Vagina (tissue), 2 donors: ENCODE results near the gene GP1BA. TPM values are rescaled to one million over a fixed set of nuclear protein-coding genes. Genes with fewer than 3 reads are reported as not detected.
A peak's percentile ranks its signal among the peaks of the same experiment; 100 is the strongest.

ENCODE experiments used
- DNase-seq, 2 donors: peaks; one replicate each; pipeline ENCODE4 v3.0.0-alpha.2; 2017; ENCODE audit errors: extremely low spot score in 2 of 2
- H3K27ac ChIP-seq: fragments of 200-600 bp; sonication (generic); one replicate; pipeline ENCODE4 v1.5.1; 2019
- H3K27me3 ChIP-seq: fragments of 200-600 bp; sonication (generic); one replicate; pipeline ENCODE4 v1.5.1; 2019
- H3K36me3 ChIP-seq, 2 donors: fragments of 200-600 bp; sonication (generic); one replicate each; pipeline ENCODE4 v1.5.1; 2017 to 2019
- H3K4me1 ChIP-seq: fragments of 200-600 bp; sonication (generic); one replicate; pipeline ENCODE4 v1.5.1; 2019
- H3K4me3 ChIP-seq, 2 donors: fragments of 200-600 bp; sonication (generic); 1 replicate in 1 of 2; 2 replicates in 1 of 2; pipeline ENCODE4 v1.5.1; 2016 to 2019
- H3K9me3 ChIP-seq: fragments of 200-600 bp; sonication (generic); one replicate; pipeline ENCODE4 v1.5.1; 2019
- POLR2A ChIP-seq, 2 donors: fragments of 450-650 bp; IDR thresholded peaks; one replicate each; pipeline ENCODE4 v1.6.1; 2017; ENCODE audit warnings: antibody characterized with exemption in 2 of 2, mild to moderate bottlenecking in 2 of 2, moderate library complexity in 2 of 2
- POLR2AphosphoS5 ChIP-seq, 2 donors: sonication (generic); formaldehyde crosslinking; IDR thresholded peaks; one replicate each; pipeline ENCODE4 v1.9.0; 2017; ENCODE audit warnings: antibody characterized with exemption in 2 of 2, mild to moderate bottlenecking in 2 of 2, low read depth in 1 of 2; ENCODE audit not compliant: insufficient read depth in 1 of 2
- intact Hi-C: fragments of 100-400 bp; cut with DNase I; formaldehyde crosslinking; loops from one replicate; pipeline ENCODE4 v1.15.1; 2023
- total RNA-seq: library from RNA; depleted of rRNA; stranded (reverse); fragments of >200 nt; gene quantifications from one replicate; pipeline ENCODE4 v1.2.3, GENCODE V29; 2016
- TF ChIP-seq, protein P1 (sequence below), 3 experiments: fragments of 450-650 bp in 2 of 3; fragments of 200-600 bp in 1 of 3; sonication (generic) in 1 of 3; IDR thresholded peaks; one replicate each; pipeline ENCODE4 v1.5.1; 2017 to 2019; ENCODE audit warnings: antibody characterized with exemption in 3 of 3, mild to moderate bottlenecking in 2 of 3, moderate library complexity in 2 of 3

The GP1BA gene
- total RNA-seq, 1 donor from 2014 or later, result not detected

DNA sequence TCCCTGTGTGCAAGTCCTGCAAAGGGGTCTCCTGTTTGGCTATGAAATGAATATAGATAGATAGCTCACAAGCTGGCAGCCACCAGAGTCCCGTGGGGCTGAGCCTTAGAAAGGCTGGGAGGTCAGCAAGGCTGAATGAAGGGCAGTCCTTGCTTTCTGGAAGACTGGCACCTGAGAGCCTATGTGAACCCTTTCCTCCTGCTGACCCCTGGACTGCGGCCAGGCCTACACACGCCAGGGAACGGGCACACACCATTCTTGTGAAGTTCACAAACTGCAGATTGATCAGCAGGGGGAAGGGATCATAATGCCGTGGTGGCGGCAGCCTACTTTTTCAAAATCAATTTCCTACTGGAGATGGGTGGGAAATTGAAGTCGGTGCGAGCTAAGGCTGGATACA is 33.7 kb upstream of the GP1BA start:
- TF ChIP-seq POLR2AphosphoS5 (IDR thresholded peaks at IDR 0.05; ENCODE audit: insufficient read depth in 1 of 2, low read depth in 1 of 2), result no peak
- TF ChIP-seq POLR2A (IDR thresholded peaks at IDR 0.05), result no peak
- TF ChIP-seq, protein P1, sequence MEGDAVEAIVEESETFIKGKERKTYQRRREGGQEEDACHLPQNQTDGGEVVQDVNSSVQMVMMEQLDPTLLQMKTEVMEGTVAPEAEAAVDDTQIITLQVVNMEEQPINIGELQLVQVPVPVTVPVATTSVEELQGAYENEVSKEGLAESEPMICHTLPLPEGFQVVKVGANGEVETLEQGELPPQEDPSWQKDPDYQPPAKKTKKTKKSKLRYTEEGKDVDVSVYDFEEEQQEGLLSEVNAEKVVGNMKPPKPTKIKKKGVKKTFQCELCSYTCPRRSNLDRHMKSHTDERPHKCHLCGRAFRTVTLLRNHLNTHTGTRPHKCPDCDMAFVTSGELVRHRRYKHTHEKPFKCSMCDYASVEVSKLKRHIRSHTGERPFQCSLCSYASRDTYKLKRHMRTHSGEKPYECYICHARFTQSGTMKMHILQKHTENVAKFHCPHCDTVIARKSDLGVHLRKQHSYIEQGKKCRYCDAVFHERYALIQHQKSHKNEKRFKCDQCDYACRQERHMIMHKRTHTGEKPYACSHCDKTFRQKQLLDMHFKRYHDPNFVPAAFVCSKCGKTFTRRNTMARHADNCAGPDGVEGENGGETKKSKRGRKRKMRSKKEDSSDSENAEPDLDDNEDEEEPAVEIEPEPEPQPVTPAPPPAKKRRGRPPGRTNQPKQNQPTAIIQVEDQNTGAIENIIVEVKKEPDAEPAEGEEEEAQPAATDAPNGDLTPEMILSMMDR (IDR thresholded peaks at IDR 0.05), result no peak
- H3K4me1 ChIP-seq, result peaks cover 27% of the 10 kb centered on the region
- intact Hi-C loops, result no loop called here
- no peak overlapping the region for H3K4me3 ChIP-seq
- no peaks in the 10 kb centered on the region for H3K27me3 ChIP-seq
- DNase-seq, result no peak
- no peak overlapping the region for H3K27ac ChIP-seq
- H3K36me3 ChIP-seq, result peaks cover 0 to 42% of the 10 kb centered on the region in 2 donors
- H3K9me3 ChIP-seq, result no peaks in the 10 kb centered on the region

DNA sequence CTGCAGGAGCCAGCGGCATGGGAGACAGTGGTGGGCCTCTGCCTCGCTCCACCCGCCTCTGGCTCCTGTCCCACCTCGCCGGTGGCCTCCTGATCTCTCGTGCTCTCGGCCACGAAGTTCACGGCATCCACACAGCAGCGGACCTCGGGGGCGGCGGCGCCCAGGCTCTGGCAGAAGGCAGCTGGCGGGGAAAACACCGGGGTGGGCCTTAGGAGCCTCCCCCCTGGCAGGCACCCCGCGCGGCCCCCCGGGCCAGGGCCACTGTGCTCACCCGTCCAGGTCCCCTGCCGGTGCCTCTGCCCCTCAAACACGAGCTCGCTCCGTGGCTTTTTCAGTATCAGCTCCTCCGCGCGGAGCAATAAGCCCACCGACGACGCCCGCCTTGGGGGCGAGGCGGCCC is 33.1 kb upstream of the GP1BA start:
- peaks cover 0 to 37% of the 10 kb centered on the region in 2 donors for H3K36me3 ChIP-seq
- intact Hi-C loops, result no loop called here
- peak overlapping the region; percentile 50 to 56 for H3K4me3 ChIP-seq
- no peaks in the 10 kb centered on the region for H3K9me3 ChIP-seq
- H3K27me3 ChIP-seq, result no peaks in the 10 kb centered on the region
- peaks cover 29% of the 10 kb centered on the region for H3K4me1 ChIP-seq
- H3K27ac ChIP-seq, result peak overlapping the region; percentile 10
- TF ChIP-seq POLR2A (IDR thresholded peaks at IDR 0.05) (no peak), POLR2AphosphoS5 (IDR thresholded peaks at IDR 0.05; ENCODE audit: insufficient read depth in 1 of 2, low read depth in 1 of 2) (no peak)
- TF ChIP-seq, protein P1 (IDR thresholded peaks at IDR 0.05), result no peak
- no peak for DNase-seq

DNA sequence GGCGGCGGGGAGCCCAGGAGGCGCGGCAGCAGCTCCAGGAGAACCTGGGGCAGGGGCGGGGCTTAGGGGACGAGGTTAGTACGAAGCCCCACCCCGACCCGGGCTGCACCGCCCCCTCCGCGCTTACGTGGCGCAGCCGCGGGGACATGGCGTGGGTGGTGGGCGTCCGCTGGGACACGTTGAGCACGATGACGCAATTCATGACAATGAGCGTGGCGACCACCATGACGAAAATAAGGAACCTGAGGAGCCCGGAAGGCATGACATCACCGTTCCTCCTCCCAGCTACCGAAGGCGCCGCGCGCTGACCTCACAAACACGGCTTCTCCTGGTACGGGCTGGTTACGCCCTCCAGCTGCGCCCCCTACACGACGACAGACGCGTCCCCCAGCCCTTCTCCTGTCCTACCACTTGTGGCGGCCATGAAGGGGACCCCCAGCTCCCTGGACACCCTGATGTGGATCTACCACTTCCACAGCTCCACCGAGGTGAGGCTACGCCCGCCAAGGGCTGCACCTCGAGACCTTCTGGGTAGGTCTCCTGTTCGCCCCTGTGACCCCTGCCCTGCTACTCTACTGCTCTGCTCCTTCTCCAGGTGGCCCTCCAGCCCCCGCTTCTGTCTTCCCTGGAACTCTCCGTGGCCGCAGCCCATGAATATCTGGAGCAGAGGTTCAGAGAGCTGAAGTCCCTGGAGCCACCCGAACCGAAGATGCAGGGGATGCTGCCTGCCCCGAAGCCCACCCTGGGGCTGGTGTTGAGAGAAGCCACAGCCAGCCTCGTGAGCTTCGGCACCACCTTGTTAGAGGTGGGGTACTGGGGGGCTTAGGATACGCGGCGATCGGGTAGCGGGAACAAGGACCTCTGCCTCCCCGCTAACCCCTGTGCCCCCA is 32.5 kb upstream of the GP1BA start, which contains the start of gene C17orf107:
C17orf107 (plus strand) TSS at position 196 of the 890 bp plus-strand sequence; CDS start at position 423, 227 bp downstream.
- DNase-seq, result no peak
- Histone ChIP-seq H3K9me3 (no peaks in the 10 kb centered on the region), H3K36me3 (peaks cover 0 to 30% of the 10 kb centered on the region in 2 donors), H3K4me3 (peak within 1 kb of the TSS; percentile 50 to 56), H3K27ac (peak within 1 kb of the TSS; percentile 10), H3K4me1 (peaks cover 29% of the 10 kb centered on the region), H3K27me3 (no peaks in the 10 kb centered on the region)
- TF ChIP-seq POLR2AphosphoS5 (IDR thresholded peaks at IDR 0.05; ENCODE audit: insufficient read depth in 1 of 2, low read depth in 1 of 2), result peak in 1 of 2 donors; percentile 72
- TF ChIP-seq, protein P1 (IDR thresholded peaks at IDR 0.05), result no peak
- no peak for TF ChIP-seq POLR2A (IDR thresholded peaks at IDR 0.05)
- intact Hi-C loops, result loop anchor here (10.0 kb wide), 1 partner anchor 165 kb away; no protein-coding TSS in a partner anchor

DNA sequence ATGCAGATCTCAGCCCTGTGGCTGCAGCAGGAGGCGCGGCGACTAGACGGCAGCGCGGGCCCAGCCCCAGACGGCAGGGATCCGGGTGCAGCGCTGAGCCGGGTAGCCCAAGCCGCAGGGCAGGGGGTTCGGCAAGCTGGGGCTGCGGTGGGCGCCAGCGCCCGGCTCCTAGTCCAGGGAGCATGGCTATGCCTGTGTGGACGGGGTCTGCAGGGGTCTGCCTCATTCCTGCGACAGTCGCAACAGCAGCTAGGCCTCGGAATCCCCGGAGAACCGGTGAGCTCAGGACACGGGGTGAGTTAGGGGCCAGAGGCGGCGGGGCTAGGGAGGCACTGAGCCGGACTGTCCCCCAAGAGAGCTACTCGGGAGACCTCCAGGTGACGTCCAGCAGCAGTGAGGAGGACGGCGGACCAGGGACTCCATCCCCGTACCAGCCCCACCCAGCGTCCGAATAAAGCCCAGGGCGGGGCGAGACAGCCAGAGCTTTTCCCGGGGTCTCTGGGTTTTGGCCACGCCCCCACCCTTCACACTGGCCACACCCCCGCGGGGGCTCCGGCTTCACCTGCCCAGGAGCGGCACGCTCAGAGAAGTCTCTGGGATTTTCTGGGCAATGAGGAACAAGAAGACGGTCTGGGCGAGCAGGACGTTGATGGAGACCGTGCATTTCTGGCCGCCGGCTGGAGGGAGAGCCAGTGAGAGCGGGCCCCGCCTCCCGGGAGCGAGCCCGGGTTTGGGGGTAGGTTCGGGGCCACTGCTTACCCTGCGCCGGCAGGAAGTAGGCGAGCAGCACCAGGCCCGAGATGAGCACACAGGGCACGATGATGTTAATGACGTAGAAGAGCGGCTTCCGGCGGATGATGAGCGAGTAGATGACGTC is 31.6 kb upstream of the GP1BA start:
- DNase-seq, result no peak
- H3K27me3 ChIP-seq, result no peaks in the 10 kb centered on the region
- H3K9me3 ChIP-seq, result no peaks in the 10 kb centered on the region
- intact Hi-C loops, result loop anchor here (10.0 kb wide), 1 partner anchor 164 kb away; no protein-coding TSS in a partner anchor
- no peak for TF ChIP-seq POLR2AphosphoS5 (IDR thresholded peaks at IDR 0.05; ENCODE audit: insufficient read depth in 1 of 2, low read depth in 1 of 2)
- TF ChIP-seq, protein P1 (IDR thresholded peaks at IDR 0.05), result no peak
- H3K4me1 ChIP-seq, result peaks cover 29% of the 10 kb centered on the region
- H3K36me3 ChIP-seq, result peaks cover 0 to 22% of the 10 kb centered on the region in 2 donors
- H3K4me3 ChIP-seq, result peak overlapping the region; percentile 50 to 56
- no peak overlapping the region for H3K27ac ChIP-seq
